ENCODE results near the gene SOX5.

GRCh38 chr12:23803540-23803939, 145.9 kb downstream of the SOX5 start:
- TF ChIP-seq CTCF (conservative IDR thresholded peaks at IDR 0.05 in 1 of 2, IDR thresholded peaks at IDR 0.05 in 1 of 2; ENCODE audit: low read depth in 1 of 2, low read length in 2 of 2) (no peak), EZH2 (IDR thresholded peaks at IDR 0.05; ENCODE audit: low read length, missing control alignments) (no peak)
